ENCODE results near the gene GPX2. TPM values are rescaled to one million over a fixed set of nuclear protein-coding genes. Genes with fewer than 3 reads are reported as not detected.

Gene GPX2
- total and polyA plus RNA-seq, 8 donors: 22.8 to 464 (median 196) TPM

GRCh38 chr14:64934338-64934929 is 8.1 kb downstream of the GPX2 start:
- DNase-seq: no peak
- 53 to 70% (median 61%) methylated on average over 1 of the region's 1 CpG for WGBS, 5 donors
- TF ChIP-seq POLR2A (IDR thresholded peaks at IDR 0.05) (no peak), EP300 (IDR thresholded peaks at IDR 0.05) (no peak)
- Histone ChIP-seq H3K4me1 (peaks cover 0 to 60% (median 33%) of the 10 kb centered on the region in 4 donors), H3K36me3 (peaks cover 6 to 64% (median 58%) of the 10 kb centered on the region in 4 donors), H3K27ac (no peak overlapping the region), H3K4me3 (no peak overlapping the region), H3K9me3 (no peaks in the 10 kb centered on the region), H3K27me3 (no peaks in the 10 kb centered on the region)
- intact Hi-C loops (cut with DNase I; ENCODE audit: low total_unique reads): no loop called here

GRCh38 chr14:64932231-64932630 is 10.3 kb downstream of the GPX2 start:
- no peak overlapping the region for H3K4me3 ChIP-seq
- intact Hi-C loops (cut with DNase I; ENCODE audit: low total_unique reads): no loop called here
- H3K9me3 ChIP-seq: no peaks in the 10 kb centered on the region
- no peaks in the 10 kb centered on the region for H3K27me3 ChIP-seq
- no peak for DNase-seq
- H3K36me3 ChIP-seq: peaks cover 6 to 77% (median 69%) of the 10 kb centered on the region in 4 donors
- H3K4me1 ChIP-seq: peaks cover 0 to 54% (median 22%) of the 10 kb centered on the region in 4 donors
- H3K27ac ChIP-seq: no peak overlapping the region
- TF ChIP-seq CTCF (IDR thresholded peaks at IDR 0.05) (no peak), POLR2A (IDR thresholded peaks at IDR 0.05) (no peak), EP300 (IDR thresholded peaks at IDR 0.05) (no peak), POLR2AphosphoS5 (IDR thresholded peaks at IDR 0.05) (no peak)

- Histone ChIP-seq H3K4me1 (peaks cover 0 to 43% (median 16%) of the 10 kb centered on the region in 4 donors), H3K4me3 (no peak overlapping the region), H3K9me3 (no peaks in the 10 kb centered on the region), H3K27ac (peak overlapping the region in 1 of 5 donors; percentile 23), H3K27me3 (no peaks in the 10 kb centered on the region), H3K36me3 (peaks cover 6 to 88% (median 80%) of the 10 kb centered on the region in 4 donors)
- TF ChIP-seq EP300 (IDR thresholded peaks at IDR 0.05) (no peak), POLR2AphosphoS5 (IDR thresholded peaks at IDR 0.05) (no peak), POLR2A (IDR thresholded peaks at IDR 0.05) (no peak), CTCF (IDR thresholded peaks at IDR 0.05) (no peak)
- intact Hi-C loops (cut with DNase I; ENCODE audit: low total_unique reads): no loop called here
- no peak for DNase-seq
- 86 to 98% (median 96%) methylated on average over 2 of the region's 2 CpGs for WGBS, 5 donors
Observed at GRCh38 chr14:64931123-64931522, 11.4 kb downstream of the GPX2 start.

GRCh38 chr14:64930085-64930843 is 12.3 kb downstream of the GPX2 start:
- DNase-seq: peak in 1 of 2 donors; percentile 39
- Histone ChIP-seq H3K27ac (peak overlapping the region in 3 of 5 donors; percentile 2 to 23 (median 8)), H3K4me1 (peaks cover 0 to 34% (median 12%) of the 10 kb centered on the region in 4 donors), H3K9me3 (no peaks in the 10 kb centered on the region), H3K36me3 (peaks cover 6 to 96% (median 88%) of the 10 kb centered on the region in 4 donors), H3K4me3 (no peak overlapping the region), H3K27me3 (no peaks in the 10 kb centered on the region)
- intact Hi-C loops (cut with DNase I; ENCODE audit: low total_unique reads): no loop called here
- WGBS, 5 donors: 66 to 79% (median 75%) methylated on average over 3 of the region's 3 CpGs
- no peak for TF ChIP-seq EP300 (IDR thresholded peaks at IDR 0.05)
- TF ChIP-seq POLR2AphosphoS5 (IDR thresholded peaks at IDR 0.05): no peak
- no peak for TF ChIP-seq CTCF (IDR thresholded peaks at IDR 0.05)
- TF ChIP-seq POLR2A (IDR thresholded peaks at IDR 0.05): no peak
